BLaER1 treated with 17β-estradiol and CSF1 and Interleukin-3, amounts not matched to agents 10 nM and 100 nM (cell line): ENCODE results near the gene CDH15.

Experiments
- H3K27ac ChIP-seq, 11 experiments: shearing (Covaris generic); formaldehyde crosslinking; 2 replicates each; pipeline ENCODE4 v1.8.1; 2022
- H3K27me3 ChIP-seq, 11 experiments: shearing (Covaris generic); formaldehyde crosslinking; 2 replicates each; pipeline ENCODE4 v1.8.1; 2022
- H3K36me3 ChIP-seq, 11 experiments: shearing (Covaris generic); formaldehyde crosslinking; 2 replicates each; pipeline ENCODE4 v1.8.1; 2022
- H3K4me1 ChIP-seq, 10 experiments: shearing (Covaris generic); formaldehyde crosslinking; 2 replicates each; pipeline ENCODE4 v1.8.1; 2022
- H3K4me2 ChIP-seq, 11 experiments: shearing (Covaris generic); formaldehyde crosslinking; 2 replicates each; pipeline ENCODE4 v1.8.1; 2022
- H3K4me3 ChIP-seq, 10 experiments: shearing (Covaris generic); formaldehyde crosslinking; 2 replicates each; pipeline ENCODE4 v1.8.1; 2022
- H3K9ac ChIP-seq, 11 experiments: shearing (Covaris generic); formaldehyde crosslinking; 2 replicates each; pipeline ENCODE4 v1.8.1; 2022
- H3K9me3 ChIP-seq, 11 experiments: shearing (Covaris generic); formaldehyde crosslinking; replicated peaks in 1 of 11; 2 replicates each; pipeline ENCODE4 v1.8.1; 2022
- H4K20me1 ChIP-seq, 11 experiments: shearing (Covaris generic); formaldehyde crosslinking; 2 replicates each; pipeline ENCODE4 v1.8.1; 2022
- Cebpa-rat ChIP-seq, 11 experiments: shearing (Covaris generic); IDR thresholded peaks; 2 replicates each; pipeline ENCODE4 v1.8.1; 2022

Gene CDH15

DNA sequence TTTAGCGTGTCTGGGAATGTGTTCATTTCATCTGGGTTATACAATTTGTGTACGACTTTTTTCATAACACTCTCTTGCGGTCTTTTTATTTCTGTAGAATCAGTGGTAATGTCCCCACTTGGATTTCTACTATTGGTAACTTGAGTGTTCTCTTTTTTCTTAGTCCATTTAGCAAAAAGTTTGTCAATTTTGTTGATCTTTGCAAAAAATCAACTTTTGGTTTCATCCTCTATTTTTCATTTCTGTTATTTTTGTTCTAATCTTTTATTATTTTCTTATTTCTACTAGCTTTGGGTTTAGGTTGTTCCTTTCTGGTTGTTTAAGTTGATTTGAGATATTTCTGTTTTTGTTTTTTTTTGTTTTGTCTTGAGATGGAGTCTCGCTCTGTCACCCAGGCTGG, 36.4 kb downstream of the CDH15 start:
- Histone ChIP-seq H3K4me2 (no peak overlapping the region), H3K4me3 (no peak overlapping the region), H3K4me1 (peaks cover 0 to 17% (median 12%) of the 10 kb centered on the region in 10 experiments; a peak in 13 of 20 replicates), H3K9me3 (peaks cover 0 to 5% (median 3%) of the 10 kb centered on the region in 11 experiments; a peak in 11 of 22 replicates), H4K20me1 (no peaks in the 10 kb centered on the region; a peak in 1 of 22 replicates), H3K27ac (no peak overlapping the region), H3K27me3 (peaks cover 2 to 12% (median 7%) of the 10 kb centered on the region in 11 experiments; a peak in 19 of 22 replicates), H3K36me3 (no peaks in the 10 kb centered on the region), H3K9ac (no peak overlapping the region)
- TF ChIP-seq Cebpa-rat (IDR thresholded peaks at IDR 0.05) = no peak

DNA sequence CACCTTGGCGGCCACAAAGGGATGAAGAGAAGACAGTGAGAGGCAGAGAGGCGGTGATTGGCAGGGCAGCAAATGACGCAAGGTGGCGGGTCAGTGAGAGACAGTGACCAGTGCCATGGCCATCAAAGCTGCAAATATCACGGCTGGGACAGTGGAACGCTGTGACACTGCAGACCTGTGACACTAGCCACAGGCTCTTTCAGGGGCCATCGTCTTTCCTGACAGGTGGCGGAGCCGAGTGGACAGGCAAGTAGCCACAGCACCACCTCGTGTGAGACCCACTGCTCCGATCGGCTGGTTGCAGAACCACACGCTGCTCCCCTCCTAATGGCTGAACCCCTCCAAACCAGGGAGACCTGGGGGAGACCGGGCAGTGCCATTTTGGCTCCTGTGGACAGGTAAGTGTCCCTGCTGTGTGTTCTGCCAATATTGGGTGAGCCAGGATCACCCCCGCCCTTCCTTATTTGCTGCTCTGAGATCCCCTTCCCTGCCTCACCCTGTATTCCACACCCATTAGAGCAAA, 38.0 kb downstream of the CDH15 start:
- no peaks in the 10 kb centered on the region; a peak in 1 of 22 replicates for H3K27me3 ChIP-seq
- no peaks in the 10 kb centered on the region; a peak in 1 of 22 replicates for H4K20me1 ChIP-seq
- H3K9me3 ChIP-seq = no peaks in the 10 kb centered on the region
- H3K4me2 ChIP-seq = no peak overlapping the region
- peaks cover 0 to 17% (median 12%) of the 10 kb centered on the region in 10 experiments; a peak in 13 of 20 replicates for H3K4me1 ChIP-seq
- H3K36me3 ChIP-seq = no peaks in the 10 kb centered on the region
- no peak overlapping the region for H3K4me3 ChIP-seq
- H3K9ac ChIP-seq = no peak overlapping the region
- no peak for TF ChIP-seq Cebpa-rat (IDR thresholded peaks at IDR 0.05)
- H3K27ac ChIP-seq = no peak overlapping the region

DNA sequence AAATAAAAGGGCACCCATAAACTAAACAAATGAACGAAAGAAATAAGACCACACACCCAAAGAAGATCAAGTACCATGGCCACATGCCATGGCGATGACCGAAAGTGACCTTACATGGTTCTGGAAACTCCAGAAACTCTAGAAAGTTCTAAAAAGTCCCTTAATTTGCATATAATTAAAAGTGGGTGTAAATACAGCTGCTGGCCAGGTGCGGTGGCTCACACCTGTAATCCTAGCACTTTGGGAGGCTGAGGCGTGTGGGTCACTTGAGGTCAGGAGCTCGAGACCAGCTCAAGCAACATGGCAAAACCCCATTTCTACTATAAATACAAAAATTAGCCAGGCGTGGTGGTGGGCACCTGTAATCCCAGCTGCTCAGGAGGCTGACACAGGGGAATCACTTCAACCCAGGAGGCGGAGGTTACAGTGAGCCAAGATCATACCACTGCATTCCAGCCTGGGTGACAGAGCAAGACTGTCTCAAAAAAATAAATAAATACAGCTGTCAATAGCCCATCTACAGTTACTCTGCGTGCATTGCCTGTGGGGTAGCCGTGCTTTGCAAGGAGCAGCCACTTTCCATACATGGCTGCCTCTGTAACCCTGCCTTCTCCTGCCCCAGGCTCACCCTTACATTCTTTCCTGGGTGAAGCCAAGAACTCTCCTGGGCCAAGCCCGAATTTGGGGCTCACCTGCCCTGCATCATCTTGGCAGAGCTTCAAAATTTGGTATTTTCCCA, 38.8 kb downstream of the CDH15 start:
- no peak for TF ChIP-seq Cebpa-rat (IDR thresholded peaks at IDR 0.05)

DNA sequence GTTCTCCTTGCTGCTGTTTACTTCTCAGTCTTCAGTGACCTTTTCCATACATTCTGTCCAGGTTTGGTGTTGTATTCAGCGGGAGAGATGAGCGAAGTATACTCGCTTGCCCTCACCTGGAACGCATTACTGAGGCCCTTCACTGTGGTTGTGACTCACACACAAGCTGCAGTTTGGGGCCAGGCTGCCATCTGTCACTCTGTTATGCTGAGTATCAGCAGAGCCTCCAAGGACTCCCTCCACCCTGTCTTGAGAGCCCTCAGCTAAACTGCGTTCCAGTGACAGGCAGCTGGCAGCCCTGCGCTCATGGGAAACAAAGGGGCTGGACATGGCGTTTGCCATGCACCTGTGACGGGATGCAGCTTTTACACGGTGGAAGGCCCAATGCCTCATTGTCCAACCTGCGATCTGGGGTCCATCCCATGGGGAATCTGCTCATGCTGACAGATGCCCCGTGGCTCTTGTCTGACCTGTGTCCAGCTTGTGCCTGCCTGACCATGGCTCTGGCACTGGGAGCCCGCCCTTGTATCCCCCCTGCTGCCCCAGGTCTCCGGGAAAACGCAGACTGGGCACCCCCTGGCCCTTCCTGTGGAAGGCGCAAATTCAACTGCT, 39.5 kb downstream of the CDH15 start:
- Histone ChIP-seq H3K27me3 (no peaks in the 10 kb centered on the region), H3K27ac (no peak overlapping the region), H3K36me3 (no peaks in the 10 kb centered on the region), H4K20me1 (peaks cover 0 to 1% (median 0%) of the 10 kb centered on the region in 11 experiments; a peak in 1 of 22 replicates), H3K4me2 (peak overlapping the region in 8 of 11 experiments; percentile 7 to 58 (median 33); a peak in 12 of 22 replicates), H3K4me3 (no peak overlapping the region), H3K4me1 (peaks cover 3 to 26% (median 14%) of the 10 kb centered on the region in 10 experiments; a peak in 17 of 20 replicates), H3K9ac (peak overlapping the region in 1 of 11 experiments; percentile 3; a peak in 2 of 22 replicates), H3K9me3 (no peaks in the 10 kb centered on the region)
- no peak for TF ChIP-seq Cebpa-rat (IDR thresholded peaks at IDR 0.05)

More for the DNA sequence above, 38.8 kb downstream of the CDH15 start:
- Histone ChIP-seq H4K20me1 (no peaks in the 10 kb centered on the region; a peak in 1 of 22 replicates), H3K27me3 (no peaks in the 10 kb centered on the region), H3K9me3 (no peaks in the 10 kb centered on the region), H3K4me1 (peaks cover 0 to 19% (median 12%) of the 10 kb centered on the region in 10 experiments; a peak in 13 of 20 replicates), H3K4me3 (no peak overlapping the region), H3K27ac (no peak overlapping the region), H3K9ac (peak overlapping the region in 1 of 11 experiments; percentile 3; a peak in 2 of 22 replicates), H3K4me2 (peak overlapping the region in 8 of 11 experiments; percentile 7 to 58 (median 33); a peak in 13 of 22 replicates), H3K36me3 (no peaks in the 10 kb centered on the region)

DNA sequence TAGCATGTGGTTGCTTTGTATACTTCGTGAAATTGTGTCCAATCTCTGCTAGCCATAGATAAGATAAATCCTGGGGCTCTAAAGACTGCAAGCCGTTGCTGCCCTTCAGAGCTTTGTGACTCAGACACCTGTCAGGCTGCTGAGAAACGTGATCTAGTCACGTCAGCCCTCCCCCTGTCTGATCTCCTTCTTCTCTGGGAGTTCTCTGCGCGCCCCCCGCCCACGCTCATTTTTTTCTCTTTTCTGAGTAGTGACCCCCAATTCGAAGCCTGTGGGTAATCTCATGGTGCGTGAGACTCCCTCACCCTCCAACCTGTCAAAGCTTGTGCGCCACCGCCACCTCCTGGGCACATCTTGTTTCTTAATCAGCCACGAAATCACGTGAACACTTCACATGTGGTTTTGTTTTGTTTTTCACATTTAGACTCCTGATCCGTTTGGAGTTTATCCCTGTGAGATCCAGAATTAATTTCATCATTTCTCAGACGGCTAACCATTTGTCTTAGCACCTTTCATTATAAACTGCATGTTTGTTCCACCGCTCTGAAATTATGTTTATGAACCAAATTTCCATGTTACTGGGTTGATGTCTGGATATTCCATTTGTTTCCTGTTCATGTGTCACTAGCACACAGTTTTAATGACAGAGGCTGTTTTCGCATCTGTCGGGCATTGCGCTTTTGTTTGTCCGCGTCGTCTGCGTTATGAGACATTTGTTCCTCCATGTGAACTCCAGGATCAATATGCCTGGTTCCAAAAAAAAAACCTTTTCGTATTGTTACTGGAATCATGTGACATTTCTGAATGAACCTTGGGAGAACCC, 45.0 kb downstream of the CDH15 start:
- Histone ChIP-seq H3K4me3 (peak overlapping the region; percentile 77 to 98 (median 84)), H3K27me3 (no peaks in the 10 kb centered on the region), H3K9me3 (no peaks in the 10 kb centered on the region), H3K4me2 (peak overlapping the region; percentile 85 to 97 (median 93)), H3K4me1 (peaks cover 12 to 32% (median 25%) of the 10 kb centered on the region in 10 experiments), H3K9ac (peak overlapping the region; percentile 87 to 95 (median 92)), H3K27ac (peak overlapping the region; percentile 85 to 94 (median 89); a peak in 21 of 22 replicates), H3K36me3 (peaks cover 10 to 24% (median 20%) of the 10 kb centered on the region in 11 experiments), H4K20me1 (peaks cover 0 to 37% (median 7%) of the 10 kb centered on the region in 11 experiments; a peak in 9 of 22 replicates)
- no peak for TF ChIP-seq Cebpa-rat (IDR thresholded peaks at IDR 0.05)

DNA sequence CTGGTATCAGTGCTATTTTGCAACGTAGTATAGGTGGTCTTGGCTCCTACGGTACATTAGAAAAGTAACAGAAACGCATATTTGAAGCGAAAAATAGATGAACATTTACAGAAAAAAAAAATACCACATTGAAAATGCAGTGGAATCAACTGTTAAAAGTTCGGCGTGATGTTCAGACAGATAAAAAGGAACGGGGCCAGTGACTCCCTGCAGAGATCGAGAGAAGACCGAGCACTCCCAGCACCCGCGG, 45.5 kb downstream of the CDH15 start:
- peak overlapping the region; percentile 87 to 95 (median 92) for H3K9ac ChIP-seq
- peak overlapping the region; percentile 85 to 94 (median 89) for H3K27ac ChIP-seq
- peak overlapping the region; percentile 85 to 97 (median 93) for H3K4me2 ChIP-seq
- H3K9me3 ChIP-seq = no peaks in the 10 kb centered on the region
- H3K4me3 ChIP-seq = peak overlapping the region; percentile 77 to 98 (median 84)
- TF ChIP-seq Cebpa-rat (IDR thresholded peaks at IDR 0.05) = no peak
- H3K27me3 ChIP-seq = no peaks in the 10 kb centered on the region
- H3K36me3 ChIP-seq = peaks cover 16 to 30% (median 25%) of the 10 kb centered on the region in 11 experiments
- peaks cover 12 to 32% (median 25%) of the 10 kb centered on the region in 10 experiments for H3K4me1 ChIP-seq
- H4K20me1 ChIP-seq = peaks cover 0 to 37% (median 7%) of the 10 kb centered on the region in 11 experiments; a peak in 9 of 22 replicates

DNA sequence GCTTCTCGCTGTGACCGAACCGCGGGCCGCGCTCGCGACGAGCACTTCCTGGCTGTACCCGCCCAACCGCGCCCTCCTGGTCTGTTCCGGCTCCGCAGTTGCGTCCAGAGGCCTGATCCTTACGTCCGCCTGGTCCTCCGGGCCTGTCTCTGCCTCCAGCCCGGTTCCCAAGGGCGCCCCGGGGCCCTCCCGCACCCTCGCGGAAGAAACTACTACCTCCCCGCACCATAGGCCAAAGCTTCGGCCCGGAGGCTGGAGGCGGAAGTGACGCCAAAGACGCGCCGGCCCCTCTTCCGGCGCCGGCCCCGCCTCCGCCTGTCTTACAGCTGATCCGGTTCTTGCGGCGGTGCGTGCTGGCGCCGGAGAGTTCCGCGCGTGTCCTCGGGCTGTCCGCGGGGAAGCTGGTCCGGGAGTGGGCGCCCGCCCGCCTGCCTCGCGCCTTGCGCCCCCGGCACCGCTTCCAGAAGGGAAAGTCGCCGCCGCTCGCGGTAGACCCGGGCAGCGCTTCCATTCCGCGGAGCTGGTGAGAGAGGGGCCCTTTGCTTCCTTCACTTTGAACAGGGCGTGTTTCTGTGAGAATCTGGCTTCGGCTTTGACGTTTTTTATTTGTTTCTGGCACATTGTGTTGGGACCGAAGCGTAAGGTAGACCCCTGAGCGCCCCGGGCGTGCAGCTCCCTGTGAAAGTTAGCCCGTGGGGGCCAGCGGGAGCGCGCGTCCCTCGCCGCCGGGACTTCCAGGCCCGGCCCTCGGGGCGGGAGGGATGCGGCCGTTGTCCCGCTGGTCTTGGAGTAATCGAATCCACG, 46.0 kb downstream of the CDH15 start, which contains the start of gene ZNF778:
Gene ZNF778, plus strand, starts transcription at position 316 of the 804 bp plus-strand sequence. CDS start 3,425 bp downstream, outside the sequence.
- Histone ChIP-seq H3K27me3 (no peaks in the 10 kb centered on the region), H3K4me3 (peak within 1 kb of the TSS; percentile 77 to 98 (median 84)), H3K4me1 (peaks cover 12 to 32% (median 25%) of the 10 kb centered on the region in 10 experiments), H3K27ac (peak within 1 kb of the TSS; percentile 85 to 94 (median 89)), H4K20me1 (peaks cover 0 to 37% (median 7%) of the 10 kb centered on the region in 11 experiments; a peak in 9 of 22 replicates), H3K36me3 (peaks cover 21 to 35% (median 30%) of the 10 kb centered on the region in 11 experiments), H3K9me3 (no peaks in the 10 kb centered on the region), H3K9ac (peak within 1 kb of the TSS; percentile 87 to 95 (median 92)), H3K4me2 (peak within 1 kb of the TSS; percentile 85 to 97 (median 93))
- TF ChIP-seq Cebpa-rat (IDR thresholded peaks at IDR 0.05) = no peak
